Liver (tissue), 9 donors: Measurements from ENCODE around the gene ZFP36. TPM values are rescaled to one million over a fixed set of nuclear protein-coding genes. Genes with fewer than 3 reads are reported as not detected.

Experiments
- DNase-seq: peaks from one replicate; pipeline ENCODE4 v3.0.0-alpha.2; 2017; ENCODE audit warnings: low spot score
- H3K27ac ChIP-seq, 2 donors: one replicate each; pipeline ENCODE4 v1.7.0; 2013; ENCODE audit warnings: inconsistent platforms in 2 of 2, low read length in 2 of 2, control low read depth in 1 of 2, low read depth in 1 of 2, mild to moderate bottlenecking in 1 of 2
- H3K27me3 ChIP-seq, 4 donors: one replicate each; pipeline versions ENCODE4 v1.6.1 to v1.7.0; 2013; ENCODE audit warnings: low read length in 3 of 4, inconsistent platforms in 1 of 4, mild to moderate bottlenecking in 1 of 4, moderate library complexity in 1 of 4; ENCODE audit not compliant: control insufficient read depth in 4 of 4, insufficient read depth in 4 of 4
- H3K36me3 ChIP-seq, 4 donors: one replicate each; pipeline versions ENCODE4 v1.6.1 to v1.7.0; 2013; ENCODE audit warnings: low read length in 3 of 4, mild to moderate bottlenecking in 3 of 4, low read depth in 1 of 4, moderate library complexity in 1 of 4; ENCODE audit not compliant: control insufficient read depth in 4 of 4, insufficient read depth in 3 of 4
- H3K4me1 ChIP-seq, 4 donors: one replicate each; pipeline versions ENCODE4 v1.6.1 to v1.7.0; 2013; ENCODE audit warnings: low read length in 3 of 4, mild to moderate bottlenecking in 3 of 4, moderate library complexity in 1 of 4; ENCODE audit not compliant: control insufficient read depth in 4 of 4, insufficient read depth in 4 of 4
- H3K4me3 ChIP-seq, 3 donors: one replicate each; pipeline versions ENCODE4 v1.6.1 to v1.7.0; 2013; ENCODE audit warnings: low read length in 3 of 3, control low read depth in 1 of 3, low read depth in 1 of 3, mild to moderate bottlenecking in 1 of 3
- H3K9ac ChIP-seq, 2 donors: one replicate each; pipeline ENCODE4 v1.7.0; 2013; ENCODE audit warnings: low read length in 2 of 2, mild to moderate bottlenecking in 2 of 2, moderate library complexity in 2 of 2, control low read depth in 1 of 2, low read depth in 1 of 2
- H3K9me3 ChIP-seq, 4 donors: one replicate each; pipeline versions ENCODE4 v1.6.1 to v1.7.0; 2013; ENCODE audit warnings: low read length in 3 of 4; ENCODE audit not compliant: control insufficient read depth in 4 of 4
- ATF3 ChIP-seq: IDR thresholded peaks from 2 replicates; pipeline ENCODE4 v1.6.1; 2016; ENCODE audit warnings: antibody characterized with exemption
- CTCF ChIP-seq: fragments of 150-350 bp; IDR thresholded peaks from 2 replicates; pipeline ENCODE4 v1.5.1; 2017; ENCODE audit warnings: improper control_type of control experiment, low read depth, low read length; ENCODE audit not compliant: missing input control
- FOXA1 ChIP-seq: IDR thresholded peaks from 2 replicates; pipeline ENCODE4 v1.6.1; 2016; ENCODE audit warnings: antibody characterized with exemption
- GABPA ChIP-seq, 2 donors: IDR thresholded peaks in 1 of 2; conservative IDR thresholded peaks in 1 of 2; 2 replicates each; pipeline ENCODE4 v1.6.1; 2016; ENCODE audit warnings: antibody characterized with exemption in 2 of 2, mild to moderate bottlenecking in 1 of 2, moderate library complexity in 1 of 2
- HNF4A ChIP-seq, 2 donors: conservative IDR thresholded peaks; 2 replicates each; pipeline ENCODE4 v1.6.1; 2016; ENCODE audit warnings: antibody characterized with exemption in 2 of 2, mild to moderate bottlenecking in 2 of 2
- JUND ChIP-seq, 2 donors: IDR thresholded peaks; 2 replicates each; pipeline ENCODE4 v1.6.1; 2016; ENCODE audit warnings: antibody characterized with exemption in 2 of 2
- MAX ChIP-seq: IDR thresholded peaks from 2 replicates; pipeline ENCODE4 v1.6.1; 2016; ENCODE audit warnings: antibody characterized with exemption
- RXRA ChIP-seq, 2 donors: IDR thresholded peaks; 2 replicates each; pipeline ENCODE4 v1.6.1; 2017 to 2018; ENCODE audit warnings: antibody characterized with exemption in 2 of 2, mild to moderate bottlenecking in 1 of 2
- SP1 ChIP-seq: IDR thresholded peaks from 2 replicates; pipeline ENCODE4 v1.6.1; 2018; ENCODE audit warnings: antibody characterized with exemption, mild to moderate bottlenecking
- TAF1 ChIP-seq: conservative IDR thresholded peaks from 2 replicates; pipeline ENCODE4 v1.6.1; 2016; ENCODE audit warnings: antibody characterized with exemption, mild to moderate bottlenecking
- YY1 ChIP-seq: IDR thresholded peaks from 2 replicates; pipeline ENCODE4 v1.6.1; 2016; ENCODE audit warnings: antibody characterized with exemption, mild to moderate bottlenecking
- ZBTB33 ChIP-seq: IDR thresholded peaks from 2 replicates; pipeline ENCODE4 v1.6.1; 2016; ENCODE audit warnings: antibody characterized with exemption
- WGBS: extraction: QIAGEN DNeasy Blood & Tissue Kit; methylation state at CpG from one replicate; pipeline ENCODE4 v1.1.7; 2013; 5-methylcytosine and 5-hydroxymethylcytosine counted together
- polyA plus RNA-seq, 2 donors: library from polyadenylated mRNA; stranded (reverse) in 1 of 2; unstranded in 1 of 2; fragments of 200-250 nt in 1 of 2; fragments of >200 nt in 1 of 2; fragmentation: Nextera tagmentation in 1 of 2; extraction: Ambion mirVana in 1 of 2; gene quantifications; one replicate each; pipeline versions ENCODE4 v1.2.1 to v1.2.3, GENCODE V29; 2013 to 2015
- total RNA-seq, 2 donors: library from RNA; depleted of rRNA; stranded (reverse); fragments of >200 nt; gene quantifications; one replicate each; pipeline ENCODE4 v1.2.3, GENCODE V29; 2014
- donor health status: healthy.
- donor health status: healthy.
- donor health status: healthy.
- donor health status: healthy.
- donor health status: healthy.

Gene ZFP36
- total and polyA plus RNA-seq, 4 donors: 3.6 to 91.9 (median 35.5) TPM

- no peak for DNase-seq
- Histone ChIP-seq H3K9me3 (no peaks in the 10 kb centered on the region), H3K9ac (no peak overlapping the region), H3K27me3 (no peaks in the 10 kb centered on the region), H3K27ac (no peak overlapping the region), H3K36me3 (peaks cover 0 to 2% (median 0%) of the 10 kb centered on the region in 4 donors), H3K4me1 (no peaks in the 10 kb centered on the region), H3K4me3 (no peak overlapping the region)
- TF ChIP-seq GABPA (IDR thresholded peaks at IDR 0.05 in 1 of 2, conservative IDR thresholded peaks at IDR 0.05 in 1 of 2): no peak
- no peak for TF ChIP-seq FOXA1
- no peak for TF ChIP-seq HNF4A (conservative IDR thresholded peaks at IDR 0.05)
- WGBS: 94% methylated on average over 35 of the region's 35 CpGs
Measured at GRCh38 chr19:39423258-39424086, 16.8 kb downstream of the ZFP36 start.

- Histone ChIP-seq H3K27me3 (no peaks in the 10 kb centered on the region), H3K36me3 (no peaks in the 10 kb centered on the region), H3K27ac (no peak overlapping the region), H3K9ac (no peak overlapping the region), H3K4me3 (no peak overlapping the region), H3K4me1 (no peaks in the 10 kb centered on the region), H3K9me3 (no peaks in the 10 kb centered on the region)
- TF ChIP-seq GABPA (IDR thresholded peaks at IDR 0.05 in 1 of 2, conservative IDR thresholded peaks at IDR 0.05 in 1 of 2): no peak
- no peak for TF ChIP-seq RXRA (IDR thresholded peaks at IDR 0.05)
- no peak for TF ChIP-seq SP1
- no peak for TF ChIP-seq JUND (IDR thresholded peaks at IDR 0.05)
- TF ChIP-seq ZBTB33: no peak
- no peak for TF ChIP-seq YY1
- no peak for DNase-seq
- WGBS: 90% methylated on average over 16 of the region's 16 CpGs
Measured at GRCh38 chr19:39424934-39425333, 18.3 kb downstream of the ZFP36 start.

GRCh38 chr19:39425744-39426143 is 19.1 kb downstream of the ZFP36 start:
- WGBS: 94% methylated on average over 7 of the region's 7 CpGs
- Histone ChIP-seq H3K27me3 (no peaks in the 10 kb centered on the region), H3K27ac (no peak overlapping the region), H3K9me3 (no peaks in the 10 kb centered on the region), H3K4me1 (no peaks in the 10 kb centered on the region), H3K36me3 (no peaks in the 10 kb centered on the region), H3K9ac (no peak overlapping the region), H3K4me3 (no peak overlapping the region)
- TF ChIP-seq FOXA1 (no peak), JUND (IDR thresholded peaks at IDR 0.05) (no peak), HNF4A (conservative IDR thresholded peaks at IDR 0.05) (no peak), CTCF (no peak), TAF1 (no peak), YY1 (no peak), SP1 (no peak), ZBTB33 (no peak), MAX (no peak), ATF3 (no peak)
- DNase-seq: no peak
